RWPE2 (cell line): ENCODE measurements around the gene USF2.

Experiments
- ATAC-seq: fragments of 200-7000 bp; cut with Tn5 transposase; 3 replicates; pipeline ENCODE4 v1.9.1; 2021; ENCODE audit warnings: low read depth
- DNase-seq: peaks from one replicate; pipeline ENCODE4 v3.0.0-alpha.2; 2020; ENCODE audit warnings: low spot score
- H3K27ac ChIP-seq: fragments of 450-650 bp; 2 replicates; pipeline ENCODE4 v1.5.1; 2017; ENCODE audit warnings: mild to moderate bottlenecking; ENCODE audit not compliant: poor library complexity, severe bottlenecking
- H3K27me3 ChIP-seq: fragments of 250-450 bp; sonication (Bioruptor Pico); 2 replicates; pipeline ENCODE4 v1.5.1; 2021; ENCODE audit warnings: mild to moderate bottlenecking, moderate library complexity; ENCODE audit not compliant: insufficient read depth, poor library complexity, severe bottlenecking
- H3K36me3 ChIP-seq: fragments of 250-450 bp; sonication (Bioruptor Pico); 2 replicates; pipeline ENCODE4 v1.5.1; 2020; ENCODE audit warnings: low read depth, mild to moderate bottlenecking, moderate library complexity
- H3K4me1 ChIP-seq: fragments of 250-450 bp; sonication (Bioruptor Pico); 2 replicates; pipeline ENCODE4 v1.5.1; 2021; ENCODE audit warnings: mild to moderate bottlenecking, moderate library complexity; ENCODE audit not compliant: insufficient read depth, poor library complexity, severe bottlenecking
- H3K4me3 ChIP-seq: fragments of 250-450 bp; sonication (Bioruptor Pico); 2 replicates; pipeline ENCODE4 v1.5.1; 2021; ENCODE audit warnings: mild to moderate bottlenecking, moderate library complexity; ENCODE audit not compliant: severe bottlenecking
- H3K9me3 ChIP-seq: fragments of 250-450 bp; sonication (Bioruptor Pico); 2 replicates; pipeline ENCODE4 v1.5.1; 2021; ENCODE audit warnings: mild to moderate bottlenecking, moderate library complexity; ENCODE audit not compliant: severe bottlenecking
- CTCF ChIP-seq: fragments of 450-650 bp; IDR thresholded peaks from one replicate; pipeline ENCODE4 v1.5.1; 2017; ENCODE audit warnings: mild to moderate bottlenecking, moderate library complexity; ENCODE audit not compliant: poor library complexity, severe bottlenecking

Gene USF2

GRCh38 chr19:35311901-35312665, 43.3 kb downstream of the USF2 start:
- peaks cover 6% of the 10 kb centered on the region for H3K4me1 ChIP-seq
- no peak; the same call in 2 of the 3 replicates for ATAC-seq
- no peaks in the 10 kb centered on the region for H3K27me3 ChIP-seq
- no peak overlapping the region for H3K4me3 ChIP-seq
- TF ChIP-seq CTCF: no peak
- no peaks in the 10 kb centered on the region for H3K9me3 ChIP-seq
- no peaks in the 10 kb centered on the region for H3K36me3 ChIP-seq
- no peak for DNase-seq
- no peak overlapping the region for H3K27ac ChIP-seq

- no peaks in the 10 kb centered on the region for H3K36me3 ChIP-seq
- no peak for ATAC-seq
- H3K27me3 ChIP-seq: no peaks in the 10 kb centered on the region
- H3K27ac ChIP-seq: no peak overlapping the region
- H3K9me3 ChIP-seq: no peaks in the 10 kb centered on the region
- DNase-seq: no peak
- no peak for TF ChIP-seq CTCF
- H3K4me1 ChIP-seq: peaks cover 8% of the 10 kb centered on the region
- H3K4me3 ChIP-seq: no peak overlapping the region
Measured at GRCh38 chr19:35313587-35313986, 44.8 kb downstream of the USF2 start.

GRCh38 chr19:35314031-35314430, 45.3 kb downstream of the USF2 start:
- TF ChIP-seq CTCF: no peak
- peaks cover 11% of the 10 kb centered on the region for H3K4me1 ChIP-seq
- no peak for DNase-seq

GRCh38 chr19:35314858-35315470, 46.2 kb downstream of the USF2 start:
- Histone ChIP-seq H3K27ac (no peak overlapping the region), H3K4me3 (no peak overlapping the region), H3K9me3 (no peaks in the 10 kb centered on the region), H3K4me1 (peaks cover 11% of the 10 kb centered on the region), H3K36me3 (no peaks in the 10 kb centered on the region), H3K27me3 (no peaks in the 10 kb centered on the region)
- no peak for ATAC-seq
- no peak for TF ChIP-seq CTCF
- no peak for DNase-seq

More at GRCh38 chr19:35314031-35314430, 45.3 kb downstream of the USF2 start:
- ATAC-seq: no peak
- Histone ChIP-seq H3K36me3 (no peaks in the 10 kb centered on the region), H3K4me3 (no peak overlapping the region), H3K9me3 (no peaks in the 10 kb centered on the region), H3K27me3 (no peaks in the 10 kb centered on the region), H3K27ac (no peak overlapping the region)

- no peak overlapping the region for H3K4me3 ChIP-seq
- DNase-seq (no peak), ATAC-seq (no peak)
- no peaks in the 10 kb centered on the region for H3K27me3 ChIP-seq
- H3K4me1 ChIP-seq: peaks cover 11% of the 10 kb centered on the region
- no peak for TF ChIP-seq CTCF
- H3K36me3 ChIP-seq: no peaks in the 10 kb centered on the region
- no peak overlapping the region for H3K27ac ChIP-seq
- H3K9me3 ChIP-seq: no peaks in the 10 kb centered on the region
Measured at GRCh38 chr19:35315883-35316282, 47.1 kb downstream of the USF2 start.
